HCT116 (cell line): Measurements from ENCODE around the gene ABCC11. TPM values are rescaled to one million over a fixed set of nuclear protein-coding genes. Genes with fewer than 3 reads are reported as not detected.

Experiments used
- ATAC-seq: fragments of 200-7000 bp; cut with Tn5 transposase; 2 replicates; pipeline ENCODE4 v1.9.1; 2020; ENCODE audit warnings: mild to moderate bottlenecking, moderate library complexity
- BruUV-seq: library from RNA; stranded (reverse); fragments of 400-500 nt; replicated peaks from 2 replicates; lab custom pipeline; 2021; lab: Mats Ljungman, UMichigan
- CTCF ChIA-PET: fragments of 300-600 bp; sonication (Branson Sonifier 250); formaldehyde crosslinking; loops from one replicate; lab custom pipeline; 2021; ENCODE audit warnings: antibody characterized with exemption; lab: Charles Lee
- POLR2A ChIA-PET: fragments of 300-600, 350-600 bp; sonication (Branson Sonifier 250); formaldehyde crosslinking; loops from one replicate; lab custom pipeline; 2021; ENCODE audit warnings: antibody characterized with exemption; lab: Charles Lee
- RAD21 ChIA-PET, 2 experiments: fragments of 300-600 bp; sonication (Branson Sonifier 250); formaldehyde crosslinking; loops; one replicate each; lab custom pipeline; 2023; ENCODE audit warnings: low total read pairs in 2 of 2; ENCODE audit not compliant: uncharacterized antibody in 2 of 2, unreplicated experiment in 2 of 2, low non-redundant PET in 1 of 2; lab: Charles Lee
- DNase-seq: peaks from one replicate; pipeline ENCODE4 v3.0.0-alpha.2; 2010; ENCODE audit warnings: low read depth, low spot score
- H2AFZ ChIP-seq: fragments of 200-600 bp; shearing (Covaris generic), sonication (generic); 2 replicates; pipeline ENCODE4 v1.6.1; 2017; ENCODE audit warnings: low read depth, mixed run types, mixed read lengths, antibody characterized with exemption, low read length; ENCODE audit not compliant: poor library complexity, severe bottlenecking
- H3K27ac ChIP-seq: 2 replicates; pipeline ENCODE4 v1.5.1; 2012; ENCODE audit warnings: low read depth, low read length
- H3K27me3 ChIP-seq: fragments of 200-600 bp; sonication (generic); 2 replicates; pipeline ENCODE4 v1.6.1; 2016; ENCODE audit warnings: mixed run types, low read length, mixed read lengths; ENCODE audit not compliant: insufficient read depth
- H3K36me3 ChIP-seq, 2 experiments: fragments of 200-500 bp in 1 of 2; fragments of 200-600 bp in 1 of 2; sonication (Bioruptor generic) in 1 of 2; sonication (generic) in 1 of 2; 2 replicates each; pipeline versions ENCODE4 v1.5.1 to v1.6.1; 2014 to 2016; ENCODE audit warnings: low read length in 2 of 2, inconsistent platforms in 1 of 2, mixed read lengths in 1 of 2, mixed run types in 1 of 2; ENCODE audit not compliant: insufficient read depth in 2 of 2, control insufficient read depth in 1 of 2
- H3K4me1 ChIP-seq, 2 experiments: fragments of 200-600 bp in 1 of 2; sonication (generic) in 1 of 2; 2 replicates each; pipeline versions ENCODE4 v1.5.1 to v1.6.1; 2012 to 2017; ENCODE audit warnings: low read length in 2 of 2, inconsistent platforms in 1 of 2, mild to moderate bottlenecking in 1 of 2, mixed read lengths in 1 of 2, mixed run types in 1 of 2, moderate library complexity in 1 of 2; ENCODE audit not compliant: insufficient read depth in 2 of 2, control insufficient read depth in 1 of 2
- H3K4me2 ChIP-seq: fragments of 200-600 bp; sonication (generic); 2 replicates; pipeline ENCODE4 v1.6.1; 2017; ENCODE audit warnings: mixed run types, low read length, mixed read lengths
- H3K4me3 ChIP-seq, 2 experiments: fragments of 200-600 bp in 1 of 2; sonication (generic) in 1 of 2; replicated peaks in 1 of 2; 2 replicates each; pipeline ENCODE4 v1.5.1; 2011 to 2016; ENCODE audit warnings: low read length in 2 of 2, control low read depth in 1 of 2, low read depth in 1 of 2, mild to moderate bottlenecking in 1 of 2, mixed read lengths in 1 of 2, mixed run types in 1 of 2
- H3K79me2 ChIP-seq: fragments of 200-600 bp; sonication (generic); 2 replicates; pipeline ENCODE4 v1.6.1; 2017; ENCODE audit warnings: mild to moderate bottlenecking, mixed run types, low read length, moderate library complexity, mixed read lengths; ENCODE audit not compliant: insufficient read depth
- H3K9ac ChIP-seq: fragments of 200-600 bp; sonication (generic); 2 replicates; pipeline ENCODE4 v1.6.1; 2016; ENCODE audit warnings: low read length, mixed read lengths
- H3K9me2 ChIP-seq: fragments of 200-600 bp; sonication (generic), shearing (Covaris generic); 2 replicates; pipeline ENCODE4 v1.6.1; 2017; ENCODE audit warnings: mixed run types, mild to moderate bottlenecking, moderate library complexity; ENCODE audit not compliant: insufficient read depth
- H3K9me3 ChIP-seq, 2 experiments: fragments of 200-500 bp in 1 of 2; fragments of 200-600 bp in 1 of 2; sonication (Bioruptor generic) in 1 of 2; sonication (generic) in 1 of 2; 2 replicates each; pipeline ENCODE4 v1.6.1; 2014 to 2017; ENCODE audit warnings: low read length in 2 of 2, mixed read lengths in 2 of 2, inconsistent platforms in 1 of 2, low read depth in 1 of 2, mild to moderate bottlenecking in 1 of 2, mixed run types in 1 of 2, moderate library complexity in 1 of 2; ENCODE audit not compliant: control insufficient read depth in 1 of 2, insufficient read depth in 1 of 2
- H4K20me1 ChIP-seq: fragments of 200-600 bp; sonication (generic), shearing (Covaris generic); 2 replicates; pipeline ENCODE4 v1.6.1; 2017; ENCODE audit warnings: mixed run types, mild to moderate bottlenecking, moderate library complexity; ENCODE audit not compliant: insufficient read depth
- EGR1 ChIP-seq: IDR thresholded peaks from 2 replicates; pipeline ENCODE4 v1.6.1; 2012; ENCODE audit warnings: low read depth
- ELF1 ChIP-seq: IDR thresholded peaks from 2 replicates; pipeline ENCODE4 v1.6.1; 2012; ENCODE audit warnings: low read depth, borderline replicate concordance
- EZH2phosphoT487 ChIP-seq: fragments of 200-600 bp; IDR thresholded peaks from 2 replicates; pipeline ENCODE4 v1.6.1; 2018; ENCODE audit warnings: antibody characterized with exemption, borderline replicate concordance
- FOSL1 ChIP-seq: IDR thresholded peaks from 2 replicates; pipeline ENCODE4 v1.6.1; 2012; ENCODE audit warnings: low read depth
- POLR2A ChIP-seq: IDR thresholded peaks from 2 replicates; pipeline ENCODE4 v1.7.0; 2011; ENCODE audit warnings: borderline replicate concordance; ENCODE audit not compliant: insufficient read depth, insufficient read length; ENCODE audit errors: extremely low read depth
- POLR2AphosphoS5 ChIP-seq: IDR thresholded peaks from 2 replicates; pipeline ENCODE4 v1.6.1; 2011; ENCODE audit warnings: mild to moderate bottlenecking, low read depth, low read length, moderate library complexity
- RAD21 ChIP-seq: IDR thresholded peaks from 2 replicates; pipeline ENCODE4 v1.6.1; 2012; ENCODE audit warnings: low read depth, mild to moderate bottlenecking
- SIN3A ChIP-seq: IDR thresholded peaks from 2 replicates; pipeline ENCODE4 v1.6.1; 2012; ENCODE audit warnings: low read depth
- SP1 ChIP-seq: IDR thresholded peaks from 2 replicates; pipeline ENCODE4 v1.6.1; 2012; ENCODE audit warnings: low read depth
- TCF7L2 ChIP-seq: IDR thresholded peaks from 2 replicates; pipeline ENCODE4 v1.7.0; 2011; ENCODE audit warnings: borderline replicate concordance, inconsistent platforms; ENCODE audit not compliant: insufficient read depth, insufficient read length; ENCODE audit errors: extremely low read depth
- intact Hi-C: fragments of 100-400 bp; cut with micrococcal nuclease; formaldehyde crosslinking; loops from 2 replicates; pipeline ENCODE4 v1.10.0; 2022
- total RNA-seq: library from RNA; stranded (reverse); gene quantifications from one replicate; pipeline ENCODE4 v1.2.1, GENCODE V29; 2021; ENCODE audit not compliant: unreplicated experiment
- TF ChIP-seq, protein P1 (sequence below), 3 experiments: fragments of 200-600 bp in 1 of 3; sonication (generic) in 1 of 3; IDR thresholded peaks in 2 of 3; conservative IDR thresholded peaks in 1 of 3; 2 replicates each; pipeline ENCODE4 v1.5.1; 2012 to 2017; ENCODE audit warnings: low read depth in 2 of 3, low read length in 2 of 3, antibody characterized with exemption in 1 of 3, borderline replicate concordance in 1 of 3, control low read depth in 1 of 3, mild to moderate bottlenecking in 1 of 3, mixed read lengths in 1 of 3, mixed run types in 1 of 3, moderate library complexity in 1 of 3; ENCODE audit not compliant: insufficient read depth in 1 of 3
- TF ChIP-seq, protein P2 (sequence below): IDR thresholded peaks from 2 replicates; pipeline ENCODE4 v1.6.1; 2012

Gene ABCC11
- total RNA-seq, 1 experiment from 2014 or later = 0.54 TPM

DNA sequence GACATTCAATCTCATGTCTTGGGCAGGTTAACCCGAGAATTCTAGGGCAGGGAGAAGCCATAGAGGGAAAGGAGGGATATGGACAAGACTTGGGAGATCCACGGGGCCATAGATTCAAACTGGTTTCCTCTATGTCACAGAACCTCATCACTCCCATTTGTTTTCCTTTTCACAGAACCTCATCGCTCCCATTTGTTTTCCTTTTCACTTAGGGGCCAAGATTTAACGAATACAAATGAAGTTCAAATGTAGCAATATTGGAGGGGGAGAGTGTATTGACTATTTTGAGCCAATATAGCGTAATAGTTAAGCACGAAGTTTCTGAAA, 42.6 kb downstream of the ABCC11 start:
- Histone ChIP-seq H3K27me3 (no peaks in the 10 kb centered on the region), H3K4me3 (no peak overlapping the region), H3K9me2 (no peaks in the 10 kb centered on the region)
- TF ChIP-seq POLR2A = no peak
- TF ChIP-seq SIN3A = no peak
- TF ChIP-seq, protein P1, sequence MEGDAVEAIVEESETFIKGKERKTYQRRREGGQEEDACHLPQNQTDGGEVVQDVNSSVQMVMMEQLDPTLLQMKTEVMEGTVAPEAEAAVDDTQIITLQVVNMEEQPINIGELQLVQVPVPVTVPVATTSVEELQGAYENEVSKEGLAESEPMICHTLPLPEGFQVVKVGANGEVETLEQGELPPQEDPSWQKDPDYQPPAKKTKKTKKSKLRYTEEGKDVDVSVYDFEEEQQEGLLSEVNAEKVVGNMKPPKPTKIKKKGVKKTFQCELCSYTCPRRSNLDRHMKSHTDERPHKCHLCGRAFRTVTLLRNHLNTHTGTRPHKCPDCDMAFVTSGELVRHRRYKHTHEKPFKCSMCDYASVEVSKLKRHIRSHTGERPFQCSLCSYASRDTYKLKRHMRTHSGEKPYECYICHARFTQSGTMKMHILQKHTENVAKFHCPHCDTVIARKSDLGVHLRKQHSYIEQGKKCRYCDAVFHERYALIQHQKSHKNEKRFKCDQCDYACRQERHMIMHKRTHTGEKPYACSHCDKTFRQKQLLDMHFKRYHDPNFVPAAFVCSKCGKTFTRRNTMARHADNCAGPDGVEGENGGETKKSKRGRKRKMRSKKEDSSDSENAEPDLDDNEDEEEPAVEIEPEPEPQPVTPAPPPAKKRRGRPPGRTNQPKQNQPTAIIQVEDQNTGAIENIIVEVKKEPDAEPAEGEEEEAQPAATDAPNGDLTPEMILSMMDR (IDR thresholded peaks at IDR 0.05 in 2 of 3, conservative IDR thresholded peaks at IDR 0.05 in 1 of 3; ENCODE audit: borderline replicate concordance in 1 of 3, insufficient read depth in 1 of 3, low read depth in 2 of 3, low read length in 2 of 3) = no peak
- no peak for TF ChIP-seq FOSL1
- no peak for TF ChIP-seq TCF7L2
- TF ChIP-seq SP1 = no peak
- TF ChIP-seq RAD21 = no peak
- no peak for TF ChIP-seq ELF1
- TF ChIP-seq, all 23 proteins: peak for 0
- ChIA-PET CTCF (no interaction called here), RAD21 (no interaction called here), POLR2A (no interaction called here)
- no TSS peak for BruUV-seq
- Histone ChIP-seq H3K9me3 (no peaks in the 10 kb centered on the region), H3K4me1 (peaks cover 0 to 4% of the 10 kb centered on the region in 2 experiments; a peak in 1 of 4 replicates), H3K9ac (no peak overlapping the region), H3K36me3 (no peaks in the 10 kb centered on the region), H4K20me1 (no peaks in the 10 kb centered on the region), H3K27ac (no peak overlapping the region), H3K4me2 (no peak overlapping the region), H3K79me2 (no peaks in the 10 kb centered on the region), H2AFZ (no peak overlapping the region)
- intact Hi-C loops = no loop called here
- DNase-seq = no peak
- ATAC-seq = no peak

DNA sequence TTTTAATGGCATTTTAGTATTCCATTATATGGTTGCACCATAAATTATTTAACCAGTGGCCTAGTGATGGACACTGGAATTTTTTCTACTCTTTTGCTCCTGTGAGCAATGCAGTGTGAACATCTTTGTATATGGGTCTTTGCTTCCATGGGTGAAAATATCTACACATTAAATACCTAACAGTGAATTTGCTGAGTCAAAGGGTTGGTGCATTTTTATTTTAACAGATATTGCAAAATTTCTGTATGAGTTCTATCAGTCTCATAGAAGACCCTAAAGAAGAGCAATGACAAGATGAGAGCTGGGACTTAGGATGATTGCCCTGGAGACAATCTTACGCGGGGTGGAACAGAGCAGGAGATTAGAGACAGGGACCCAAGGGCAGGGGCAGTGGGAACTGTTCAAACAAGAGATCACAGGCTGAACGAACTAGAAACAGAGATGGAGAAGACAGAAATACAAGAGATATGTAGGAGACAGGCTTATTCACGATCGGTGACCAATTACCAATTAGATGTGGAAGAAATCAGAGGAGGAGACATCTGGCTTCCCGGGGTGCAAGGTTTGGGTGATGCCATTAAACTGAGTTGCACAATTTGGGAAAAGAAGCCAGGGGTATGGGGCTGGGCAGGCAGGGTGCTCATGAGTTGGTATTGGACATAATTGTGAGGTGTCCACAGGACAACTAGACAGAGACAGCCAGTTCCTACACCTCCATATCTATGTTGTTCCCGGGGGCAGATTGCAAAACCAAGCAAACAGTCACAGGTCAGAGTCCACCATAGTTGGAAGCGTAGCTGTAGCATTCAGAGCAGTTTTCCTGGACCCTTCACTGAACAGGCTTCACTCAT, 43.1 kb downstream of the ABCC11 start:
- DNase-seq (no peak), ATAC-seq (no peak)
- CTCF ChIA-PET = no interaction called here
- TF ChIP-seq, protein P2, sequence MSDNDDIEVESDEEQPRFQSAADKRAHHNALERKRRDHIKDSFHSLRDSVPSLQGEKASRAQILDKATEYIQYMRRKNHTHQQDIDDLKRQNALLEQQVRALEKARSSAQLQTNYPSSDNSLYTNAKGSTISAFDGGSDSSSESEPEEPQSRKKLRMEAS = no peak
- TF ChIP-seq EGR1 (no peak), POLR2AphosphoS5 (no peak), SIN3A (no peak), EZH2phosphoT487 (no peak), FOSL1 (no peak), ELF1 (no peak)
- TF ChIP-seq, protein P1 (IDR thresholded peaks at IDR 0.05 in 2 of 3, conservative IDR thresholded peaks at IDR 0.05 in 1 of 3; ENCODE audit: borderline replicate concordance in 1 of 3, insufficient read depth in 1 of 3, low read depth in 2 of 3, low read length in 2 of 3) = no peak

More for the DNA sequence above, 43.1 kb downstream of the ABCC11 start:
- Histone ChIP-seq H3K9me3 (no peaks in the 10 kb centered on the region), H2AFZ (no peak overlapping the region), H3K9ac (no peak overlapping the region), H3K27ac (no peak overlapping the region), H3K36me3 (no peaks in the 10 kb centered on the region), H3K27me3 (no peaks in the 10 kb centered on the region), H3K9me2 (no peaks in the 10 kb centered on the region), H3K4me1 (peaks cover 0 to 4% of the 10 kb centered on the region in 2 experiments; a peak in 1 of 4 replicates), H3K79me2 (no peaks in the 10 kb centered on the region), H3K4me3 (no peak overlapping the region), H4K20me1 (no peaks in the 10 kb centered on the region), H3K4me2 (no peak overlapping the region)
- intact Hi-C loops = no loop called here
- no TSS peak for BruUV-seq
- POLR2A ChIA-PET = no interaction called here
- RAD21 ChIA-PET = no interaction called here
